GM12874 (cell line): ENCODE results near the gene SASS6.

Experiments
- TF ChIP-seq, protein P1 (sequence below): IDR thresholded peaks from 2 replicates; pipeline ENCODE4 v1.5.1; 2011; ENCODE audit warnings: low read depth, mild to moderate bottlenecking, control low read depth, low read length, moderate library complexity; ENCODE audit not compliant: insufficient read depth

SASS6 gene

DNA sequence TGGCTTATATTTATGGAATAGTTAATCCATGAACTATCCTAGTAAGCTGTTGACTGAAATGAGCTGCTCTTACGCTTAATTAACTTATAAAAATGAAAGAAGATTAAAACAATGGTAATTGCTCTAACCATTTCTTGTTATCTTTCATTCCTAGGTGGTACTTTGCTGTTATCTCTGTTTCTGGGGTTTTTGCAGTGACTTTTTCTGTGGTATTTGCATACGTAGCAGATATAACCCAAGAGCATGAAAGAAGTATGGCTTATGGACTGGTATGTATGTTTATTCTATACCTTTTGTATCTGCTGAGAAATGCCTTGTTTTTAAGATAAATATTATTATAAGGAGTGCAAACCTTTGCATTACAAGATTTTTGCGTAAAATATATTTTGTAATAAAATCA lies 71.0 kb downstream of the SASS6 start:
- TF ChIP-seq, protein P1, sequence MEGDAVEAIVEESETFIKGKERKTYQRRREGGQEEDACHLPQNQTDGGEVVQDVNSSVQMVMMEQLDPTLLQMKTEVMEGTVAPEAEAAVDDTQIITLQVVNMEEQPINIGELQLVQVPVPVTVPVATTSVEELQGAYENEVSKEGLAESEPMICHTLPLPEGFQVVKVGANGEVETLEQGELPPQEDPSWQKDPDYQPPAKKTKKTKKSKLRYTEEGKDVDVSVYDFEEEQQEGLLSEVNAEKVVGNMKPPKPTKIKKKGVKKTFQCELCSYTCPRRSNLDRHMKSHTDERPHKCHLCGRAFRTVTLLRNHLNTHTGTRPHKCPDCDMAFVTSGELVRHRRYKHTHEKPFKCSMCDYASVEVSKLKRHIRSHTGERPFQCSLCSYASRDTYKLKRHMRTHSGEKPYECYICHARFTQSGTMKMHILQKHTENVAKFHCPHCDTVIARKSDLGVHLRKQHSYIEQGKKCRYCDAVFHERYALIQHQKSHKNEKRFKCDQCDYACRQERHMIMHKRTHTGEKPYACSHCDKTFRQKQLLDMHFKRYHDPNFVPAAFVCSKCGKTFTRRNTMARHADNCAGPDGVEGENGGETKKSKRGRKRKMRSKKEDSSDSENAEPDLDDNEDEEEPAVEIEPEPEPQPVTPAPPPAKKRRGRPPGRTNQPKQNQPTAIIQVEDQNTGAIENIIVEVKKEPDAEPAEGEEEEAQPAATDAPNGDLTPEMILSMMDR: no peak

DNA sequence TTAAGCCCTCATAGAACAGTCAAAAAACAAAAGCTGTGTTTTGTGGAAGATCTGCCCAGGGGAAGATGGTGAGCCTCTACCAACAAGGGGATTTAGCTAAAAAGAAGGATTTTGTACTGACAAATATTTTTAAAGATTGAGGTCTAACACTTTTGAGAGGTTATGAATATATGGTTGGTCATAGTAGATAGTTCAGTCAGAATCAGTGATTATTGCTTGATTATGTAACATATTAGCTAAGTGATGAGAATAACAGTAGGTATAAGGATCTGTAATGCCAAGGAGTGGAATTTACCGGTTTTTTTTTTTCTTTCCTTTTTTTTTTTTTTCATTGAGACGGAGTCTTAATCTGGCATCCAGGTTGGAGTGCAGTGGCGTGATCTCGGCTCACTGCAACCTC lies 79.0 kb downstream of the SASS6 start:
- TF ChIP-seq, protein P1: no peak

DNA sequence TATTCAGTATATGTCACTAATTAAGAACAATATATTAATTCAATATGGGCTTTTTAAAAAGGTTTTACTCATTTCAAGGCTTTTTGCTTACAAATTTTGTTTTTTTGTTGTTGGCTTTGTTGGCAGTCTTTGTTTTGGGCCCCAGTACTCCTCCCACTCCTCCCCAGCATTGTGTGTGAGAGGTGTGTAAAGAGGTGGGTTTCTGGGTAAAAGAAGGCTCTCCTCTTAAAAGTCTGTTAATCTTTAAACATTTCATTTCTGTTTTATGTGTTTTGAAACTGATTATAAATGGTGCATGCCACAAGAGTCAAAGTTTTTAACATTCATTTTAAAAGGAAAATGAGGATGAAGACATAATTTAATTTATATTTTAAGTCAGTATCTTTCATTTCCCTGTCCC lies 79.6 kb downstream of the SASS6 start:
- TF ChIP-seq, protein P1: no peak

DNA sequence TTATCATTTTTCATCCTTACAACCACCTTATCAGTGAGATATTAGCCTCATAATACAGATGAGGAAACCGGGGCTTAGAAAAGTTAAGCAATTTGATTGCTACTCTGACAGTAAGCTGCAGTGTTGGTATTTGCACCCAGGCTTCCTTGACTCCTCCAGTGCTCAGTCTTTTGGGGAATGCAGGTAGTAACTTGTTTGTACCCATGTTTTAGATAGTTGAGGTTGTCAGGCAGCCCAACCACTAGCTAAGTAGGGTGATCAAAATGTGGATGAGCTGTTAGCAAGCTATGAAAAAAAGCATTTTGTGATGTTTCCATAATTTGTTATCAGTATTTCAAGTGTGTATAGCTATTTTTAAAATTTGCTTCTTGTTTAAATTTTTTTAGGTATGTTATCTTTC lies 80.8 kb downstream of the SASS6 start:
- TF ChIP-seq, protein P1: no peak

DNA sequence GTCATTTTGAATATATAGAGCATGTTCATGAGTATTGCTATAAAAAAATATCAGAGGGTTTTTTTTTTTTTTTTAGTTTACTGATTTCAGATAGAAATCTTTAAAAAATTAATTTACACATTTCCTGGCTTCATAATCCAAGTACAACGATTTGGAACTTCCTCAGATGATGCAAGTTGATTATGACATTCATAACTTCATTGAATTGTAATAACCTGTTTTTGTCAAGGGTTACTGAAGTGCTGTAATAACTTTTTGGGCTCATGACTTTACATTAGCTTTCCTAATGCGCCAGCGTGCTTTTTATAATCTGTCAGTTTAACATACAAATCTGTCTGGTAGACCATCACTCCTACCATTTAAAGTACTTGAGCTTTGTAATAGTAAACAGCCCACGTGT lies 81.3 kb downstream of the SASS6 start:
- TF ChIP-seq, protein P1: no peak

DNA sequence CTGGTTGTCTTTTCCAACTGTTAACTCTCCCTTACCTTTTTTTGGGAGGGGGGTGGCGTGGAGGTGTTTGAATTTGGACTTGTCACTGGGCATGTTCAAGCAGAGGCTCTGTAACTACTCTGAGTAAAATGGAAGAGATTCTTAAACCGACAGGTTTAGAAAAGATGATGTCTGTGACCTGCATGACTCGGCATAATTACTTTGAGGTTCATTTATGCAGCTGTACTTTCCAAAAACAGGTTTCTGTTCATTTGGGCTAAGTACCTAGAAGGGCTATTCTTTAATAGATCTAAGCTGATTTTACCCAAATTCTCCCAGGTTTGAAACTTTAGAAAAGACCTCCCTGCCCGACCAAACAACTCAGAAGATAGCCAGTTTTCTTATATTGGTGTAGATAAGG lies 82.6 kb downstream of the SASS6 start:
- TF ChIP-seq, protein P1: no peak

DNA sequence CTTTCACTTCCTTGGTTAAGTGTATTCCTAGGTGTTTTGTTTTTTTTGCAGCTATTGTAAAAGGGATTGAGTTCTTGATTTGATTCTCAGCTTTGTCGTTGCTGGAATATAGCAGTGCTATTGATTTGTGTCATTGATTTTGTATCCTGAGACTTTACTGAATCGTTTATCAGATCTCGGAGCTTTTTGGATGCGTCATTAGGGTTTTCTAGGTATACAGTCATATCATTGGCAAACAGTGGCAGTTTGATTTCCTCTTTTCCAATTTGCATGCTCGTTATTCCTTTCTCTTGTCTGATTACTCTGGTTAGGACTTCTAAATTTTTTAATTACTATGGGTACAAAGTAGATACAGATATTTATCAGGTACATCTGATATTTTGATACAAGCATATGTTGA lies 87.5 kb downstream of the SASS6 start:
- TF ChIP-seq, protein P1: no peak

DNA sequence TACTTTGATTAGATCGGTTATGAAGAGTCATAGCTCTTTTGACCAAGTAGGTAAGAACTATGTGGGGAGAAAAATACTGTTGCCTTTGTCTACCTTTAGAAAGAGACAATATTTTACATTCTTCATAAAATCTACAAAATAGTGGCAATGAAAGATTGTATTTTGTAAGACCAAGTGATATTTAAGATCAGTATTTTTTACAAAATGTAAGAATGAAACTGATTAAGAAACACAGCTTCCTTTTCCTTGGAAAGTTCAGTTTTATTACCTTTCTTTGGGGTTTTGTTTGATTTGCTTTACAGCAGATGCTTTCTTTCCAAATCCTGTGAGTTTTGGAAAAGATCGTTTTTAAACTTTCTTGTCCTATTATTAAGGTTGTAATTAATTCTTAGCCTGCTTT lies 93.1 kb downstream of the SASS6 start:
- TF ChIP-seq, protein P1: no peak
